Heart right ventricle (tissue), 16 donors: ENCODE data around the gene TCF4. TPM values are rescaled to one million over a fixed set of nuclear protein-coding genes. Genes with fewer than 3 reads are reported as not detected.

Experiments used
- ATAC-seq, 8 donors: fragments of 200-7000 bp; cut with Tn5 transposase; one replicate each; pipeline ENCODE4 v1.9.1; 2020; ENCODE audit warnings: mild to moderate bottlenecking in 8 of 8, moderate library complexity in 8 of 8, moderate number of reproducible peaks in 1 of 8
- DNase-seq, 2 donors: peaks; one replicate each; pipeline ENCODE4 v3.0.0-alpha.2; 2020
- H3K27ac ChIP-seq, 10 donors: fragments of 200-600 bp; sonication (generic) in 2 of 10; one replicate each; pipeline versions ENCODE4 v1.5.0 to v1.8.0; 2020 to 2022; ENCODE audit warnings: mild to moderate bottlenecking in 3 of 10
- H3K27me3 ChIP-seq, 7 donors: fragments of 200-600 bp; one replicate each; pipeline ENCODE4 v1.8.0; 2021 to 2022; ENCODE audit warnings: mild to moderate bottlenecking in 2 of 7
- H3K36me3 ChIP-seq, 9 donors: fragments of 200-600 bp; sonication (generic) in 1 of 9; one replicate each; pipeline versions ENCODE4 v1.5.0 to v1.8.0; 2020 to 2022; ENCODE audit warnings: mild to moderate bottlenecking in 2 of 9
- H3K4me1 ChIP-seq, 9 donors: fragments of 200-600 bp; sonication (generic) in 1 of 9; one replicate each; pipeline versions ENCODE4 v1.5.0 to v1.8.0; 2020 to 2022; ENCODE audit warnings: mild to moderate bottlenecking in 4 of 9
- H3K4me3 ChIP-seq, 10 donors: fragments of 200-600 bp; sonication (generic) in 2 of 10; one replicate each; pipeline versions ENCODE4 v1.5.0 to v1.8.0; 2020 to 2022; ENCODE audit warnings: mild to moderate bottlenecking in 7 of 10, moderate library complexity in 2 of 10
- H3K9me3 ChIP-seq, 11 donors: fragments of 200-600 bp in 10 of 11; sonication (generic) in 2 of 11; one replicate each; pipeline versions ENCODE4 v1.5.0 to v1.8.0; 2013 to 2022; ENCODE audit warnings: mild to moderate bottlenecking in 2 of 11, control low read depth in 1 of 11, moderate library complexity in 1 of 11
- CTCF ChIP-seq, 9 donors: fragments of 200-600 bp; sonication (generic) in 2 of 9; IDR thresholded peaks; one replicate each; pipeline versions ENCODE4 v1.5.0 to v1.8.0; 2021 to 2022; ENCODE audit warnings: antibody characterized with exemption in 9 of 9, mild to moderate bottlenecking in 5 of 9, moderate library complexity in 1 of 9
- WGBS, 2 donors: extraction: QIAGEN DNeasy Blood & Tissue Kit; methylation state at CpG; one replicate each; pipeline ENCODE4 v1.1.7; 2013; ENCODE audit warnings: inconsistent platforms in 1 of 2; 5-methylcytosine and 5-hydroxymethylcytosine counted together
- intact Hi-C, 10 donors: fragments of 100-400 bp; cut with DNase I; formaldehyde crosslinking; loops; one replicate each; pipeline versions ENCODE4 v1.11.1 to v1.14.2; 2022
- polyA plus RNA-seq, 2 donors: library from polyadenylated mRNA; stranded (reverse); fragments of 200-250 nt; gene quantifications; one replicate each; pipeline ENCODE4 v1.2.3, GENCODE V29; 2013
- total RNA-seq, 10 donors: library from RNA; stranded (reverse); fragmentation: NEBNext Ultra II Directional in 3 of 10; extraction: Animal tissue kit (Norgen Biotek cat#: 25700) in 3 of 10; gene quantifications; one replicate each; pipeline versions ENCODE4 v1.2.1 to v1.2.4, GENCODE V29; 2021 to 2023
- donor health status: Arrhythmogenic right ventricular cardiomyopathy.
- donor health status: ischemic (EF 13 %, LVEDD 7.1; RV severe dilation, severe dysfunction).
- donor health status: healthy with polysubstance abuse.
- donor health status: DM: no; HTN: yes; CAD: no.
- donor health status: DM: no; HTN: no; CAD: no.
- donor health status: ischemic (EF 25% LVEDD 6.9; RV normal size, moderate dysfunction).
- donor health status: ischemic (EF 25% LVEDD 5.7; RV mildly dilated, moderate dysfunction).
- donor health status: healthy.
- donor health status: DM: yes; HTN: yes; CAD: no.
- donor health status: Ischemic cardiomyopathy.
- donor health status: ischemic (EF 35%, LVEDD 5.7; RV mildly dilated, moderate dysfunction).
- donor health status: nonischemic (EF 11% LVEDD 7.7; RV severe dilation, severe dysfunction).
- donor health status: DM: yes; HTN: yes; CAD: no.
- donor health status: PGD.
- donor health status: ischemic (EF 29% LVEDD 5.4; RV normal size, mild dysfunction).
- donor health status: nonischemic (EF 23%, LVEDD 6.1; RV moderate dilation, normal function).

The TCF4 gene
- total and polyA plus RNA-seq, 12 donors: 12.6 to 90.1 (median 65.5) TPM

GRCh38 chr18:55296115-55296514 is 291.9 kb downstream of the TCF4 start:
- Histone ChIP-seq H3K4me1 (peaks cover 4 to 93% (median 49%) of the 10 kb centered on the region in 9 donors), H3K36me3 (peaks cover 0 to 14% (median 0%) of the 10 kb centered on the region in 9 donors), H3K27ac (no peak overlapping the region), H3K27me3 (no peaks in the 10 kb centered on the region), H3K9me3 (no peaks in the 10 kb centered on the region), H3K4me3 (no peak overlapping the region)
- 70% methylated on average over 2 of the region's 2 CpGs for WGBS, 2 donors
- intact Hi-C loops: no loop called here
- DNase-seq (no peak), ATAC-seq (peak in 1 of 8 donors; percentile 13)
- TF ChIP-seq CTCF (IDR thresholded peaks at IDR 0.05): no peak

- ATAC-seq (no peak), DNase-seq (no peak)
- no peaks in the 10 kb centered on the region for H3K27me3 ChIP-seq
- peaks cover 4 to 98% (median 61%) of the 10 kb centered on the region in 9 donors for H3K4me1 ChIP-seq
- H3K36me3 ChIP-seq: peaks cover 0 to 14% (median 0%) of the 10 kb centered on the region in 9 donors
- TF ChIP-seq CTCF (IDR thresholded peaks at IDR 0.05): no peak
- no peak overlapping the region for H3K4me3 ChIP-seq
- H3K9me3 ChIP-seq: no peaks in the 10 kb centered on the region
- H3K27ac ChIP-seq: peak overlapping the region in 1 of 10 donors; percentile 5
- intact Hi-C loops: no loop called here
- 87 to 93% methylated on average over 2 of the region's 2 CpGs for WGBS, 2 donors
Observed at GRCh38 chr18:55290898-55291297, 297.1 kb downstream of the TCF4 start.

- Histone ChIP-seq H3K4me3 (no peak overlapping the region), H3K27ac (peak overlapping the region in 1 of 10 donors; percentile 5), H3K9me3 (no peaks in the 10 kb centered on the region), H3K4me1 (peaks cover 4 to 99% (median 65%) of the 10 kb centered on the region in 9 donors), H3K27me3 (no peaks in the 10 kb centered on the region), H3K36me3 (peaks cover 0 to 8% (median 0%) of the 10 kb centered on the region in 9 donors)
- no peak for ATAC-seq
- TF ChIP-seq CTCF (IDR thresholded peaks at IDR 0.05): no peak
- 48 to 49% methylated on average over 2 of the region's 2 CpGs for WGBS, 2 donors
- intact Hi-C loops: loop anchor here in 1 of 10 donors (5.0 kb wide), 1 partner anchor 37 kb away; no protein-coding TSS in a partner anchor
- no peak for DNase-seq
Observed at GRCh38 chr18:55289775-55290174, 298.2 kb downstream of the TCF4 start.

- H3K4me1 ChIP-seq: peaks cover 4 to 100% (median 72%) of the 10 kb centered on the region in 9 donors
Observed at GRCh38 chr18:55289048-55289447, 298.9 kb downstream of the TCF4 start.

More at GRCh38 chr18:55289048-55289447, 298.9 kb downstream of the TCF4 start:
- intact Hi-C loops: loop anchor here in 1 of 10 donors (5.0 kb wide), 1 partner anchor 37 kb away; no protein-coding TSS in a partner anchor
- no peaks in the 10 kb centered on the region for H3K9me3 ChIP-seq
- H3K4me3 ChIP-seq: no peak overlapping the region
- 42 to 50% methylated on average over 3 of the region's 3 CpGs for WGBS, 2 donors
- no peak for DNase-seq
- TF ChIP-seq CTCF (IDR thresholded peaks at IDR 0.05): no peak
- no peak for ATAC-seq
- H3K27me3 ChIP-seq: no peaks in the 10 kb centered on the region
- H3K27ac ChIP-seq: peak overlapping the region in 1 of 10 donors; percentile 53
- H3K36me3 ChIP-seq: peaks cover 0 to 3% (median 0%) of the 10 kb centered on the region in 9 donors
